GM18505 (cell line): ENCODE results near the gene FAM227A.
"Not testable (repeated sequence)": the region's sequence is repeated elsewhere in the genome, so short reads cannot be mapped to it uniquely, and the experiment has no call there.

Source experiments
- ATAC-seq: cut with Tn5 transposase; IDR thresholded peaks from one replicate; pipeline ENCODE4 v1.9.1; 2021; ENCODE audit not compliant: unreplicated experiment
- POLR2A ChIP-seq: IDR thresholded peaks from 4 replicates; pipeline ENCODE4 v1.6.1; 2011; ENCODE audit warnings: borderline replicate concordance; ENCODE audit not compliant: insufficient read depth, insufficient read length; ENCODE audit errors: extremely low read depth

FAM227A gene

GRCh38 chr22:38612217-38613006, 43.8 kb downstream of the FAM227A start:
- ATAC-seq: no peak
- TF ChIP-seq POLR2A: no peak

DNA sequence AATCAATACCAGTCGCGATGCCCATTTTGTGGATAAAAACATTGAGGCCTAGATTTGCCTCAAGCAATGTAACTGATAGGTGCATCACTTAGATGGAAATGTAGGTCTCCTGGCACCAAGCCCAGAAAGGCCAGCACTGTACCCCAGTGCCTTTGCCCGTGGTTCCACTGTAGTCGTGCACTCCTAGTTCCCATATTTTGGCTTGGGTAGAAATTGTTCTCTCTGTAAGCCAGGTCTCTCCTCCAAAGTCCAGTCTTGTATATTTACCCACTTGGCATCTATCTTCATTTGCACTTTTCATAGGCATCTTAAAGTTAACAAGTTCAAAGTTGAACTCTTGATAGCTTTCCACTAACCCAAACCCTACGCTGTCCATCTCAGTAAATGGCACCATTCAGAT, 44.6 kb downstream of the FAM227A start:
- ATAC-seq: no peak
- TF ChIP-seq POLR2A: no peak

GRCh38 chr22:38610234-38610633, 46.0 kb downstream of the FAM227A start:
- TF ChIP-seq POLR2A: no peak
- no peak for ATAC-seq

DNA sequence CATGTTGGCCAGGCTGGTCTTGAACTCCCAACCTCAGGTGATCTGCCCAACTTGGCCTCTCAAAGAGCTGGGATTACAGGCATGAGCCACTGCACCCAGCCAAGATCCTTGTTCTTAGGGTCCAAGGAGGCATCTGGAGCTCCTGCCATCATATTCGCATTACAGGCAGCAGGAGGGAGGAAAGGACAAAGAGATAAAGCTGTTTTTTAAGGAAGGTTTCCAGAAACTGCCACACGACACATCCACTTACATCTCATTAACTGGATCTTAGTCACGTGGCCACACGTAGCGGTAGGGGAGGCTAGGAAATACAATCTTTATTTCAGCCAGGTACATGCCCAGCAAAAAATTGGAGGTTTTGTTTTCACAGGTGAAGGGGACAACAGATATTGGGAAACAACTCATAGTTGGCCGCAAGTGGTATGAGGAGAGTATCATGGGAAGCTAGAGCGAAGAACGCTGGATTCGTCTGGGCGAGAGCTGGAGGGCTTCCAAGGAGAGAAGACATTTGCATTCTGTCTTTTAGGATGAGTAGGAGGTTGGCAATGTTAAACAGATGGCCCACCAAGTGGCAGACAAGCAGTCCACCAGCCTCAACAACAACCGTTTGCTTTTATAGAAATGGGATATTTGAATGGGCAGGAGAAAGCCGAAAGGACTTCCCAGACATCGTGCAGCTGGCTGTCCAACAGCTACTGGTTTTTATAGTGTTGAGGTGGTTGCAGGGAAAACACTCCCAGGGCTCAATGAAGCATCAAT, 47.0 kb downstream of the FAM227A start:
- TF ChIP-seq POLR2A: no peak
- no peak for ATAC-seq

- ATAC-seq: no peak
- no peak for TF ChIP-seq POLR2A
These were observed 48.5 kb downstream of the FAM227A start for GRCh38 chr22:38607680-38608079.

- no peak for ATAC-seq
- TF ChIP-seq POLR2A: no peak
These were observed 54.0 kb downstream of the FAM227A start for GRCh38 chr22:38602166-38602565.

DNA sequence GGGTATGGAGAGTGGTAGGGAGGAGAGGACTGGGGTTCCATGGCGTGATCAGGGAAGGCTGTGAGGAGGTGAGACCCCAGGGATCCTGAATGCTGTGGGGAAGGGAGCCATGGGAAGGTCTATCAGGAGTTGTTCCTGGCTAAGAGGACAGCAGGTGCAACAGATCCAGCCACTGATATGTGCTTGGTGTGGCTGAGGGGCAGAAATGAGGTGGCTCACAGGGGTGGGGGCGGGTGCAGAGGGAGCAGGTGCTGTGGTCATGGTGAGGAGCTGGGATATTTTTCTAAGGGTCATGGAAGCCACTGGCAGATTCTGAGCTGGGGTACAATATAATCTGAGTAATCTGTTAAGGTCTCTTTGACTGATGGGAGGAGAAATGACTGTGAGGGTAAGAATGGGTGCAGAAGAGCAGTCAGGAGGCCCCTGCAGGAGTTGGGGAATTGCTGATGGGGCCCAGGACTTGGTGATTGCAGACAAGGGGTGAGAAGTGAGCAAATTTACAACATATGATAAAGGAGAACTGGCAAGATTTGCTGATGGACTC, 54.9 kb downstream of the FAM227A start:
- no peak for ATAC-seq
- TF ChIP-seq POLR2A: no peak

GRCh38 chr22:38599466-38599865, 56.7 kb downstream of the FAM227A start:
- ATAC-seq: no peak
- no peak for TF ChIP-seq POLR2A

- ATAC-seq: not testable (repeated sequence)
These were observed 73.3 kb downstream of the FAM227A start for GRCh38 chr22:38582923-38583322.

- TF ChIP-seq POLR2A: no peak
- ATAC-seq: no peak
These were observed 77.7 kb downstream of the FAM227A start for GRCh38 chr22:38578505-38578904.

DNA sequence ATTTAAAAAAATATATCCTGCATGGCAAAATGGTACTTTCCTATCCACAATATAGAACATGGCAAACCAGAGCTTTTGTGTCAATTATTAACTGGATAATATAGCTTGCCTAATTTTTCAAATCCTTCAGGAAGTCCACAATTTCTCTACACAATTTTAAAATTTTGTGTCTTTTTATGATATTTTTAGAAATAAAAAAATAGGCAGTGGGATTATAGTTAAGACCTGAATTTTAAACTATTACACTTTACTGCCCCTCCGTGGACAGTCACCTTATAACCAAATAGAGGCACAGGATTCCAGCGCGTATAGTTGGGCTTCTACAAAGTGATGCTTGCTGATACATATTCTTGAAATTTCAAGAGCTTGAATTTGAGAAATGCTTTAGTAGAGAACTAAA, 84.1 kb downstream of the FAM227A start:
- no peak for TF ChIP-seq POLR2A
- ATAC-seq: no peak

GRCh38 chr22:38570779-38571364, 85.3 kb downstream of the FAM227A start:
- no peak for TF ChIP-seq POLR2A
- ATAC-seq: no peak

GRCh38 chr22:38569972-38570778, 86.0 kb downstream of the FAM227A start, which contains the start of gene DMC1:
DMC1 (minus strand) TSS chr22:38570183; CDS start chr22:38568256, 1,927 bp downstream.
- TF ChIP-seq POLR2A: peak; percentile 57
- peak; percentile 59 for ATAC-seq
